CD1c-positive myeloid dendritic cell (primary cell): ENCODE measurements around the gene IRF1.
"Not testable (repeated sequence)": the region's sequence is repeated elsewhere in the genome, so short reads cannot be mapped to it uniquely, and the experiment has no call there.

ENCODE experiments used
- DNase-seq: peaks from one replicate; pipeline ENCODE4 v3.0.0-alpha.2; 2016; ENCODE audit errors: extremely low spot score

IRF1 gene

DNA sequence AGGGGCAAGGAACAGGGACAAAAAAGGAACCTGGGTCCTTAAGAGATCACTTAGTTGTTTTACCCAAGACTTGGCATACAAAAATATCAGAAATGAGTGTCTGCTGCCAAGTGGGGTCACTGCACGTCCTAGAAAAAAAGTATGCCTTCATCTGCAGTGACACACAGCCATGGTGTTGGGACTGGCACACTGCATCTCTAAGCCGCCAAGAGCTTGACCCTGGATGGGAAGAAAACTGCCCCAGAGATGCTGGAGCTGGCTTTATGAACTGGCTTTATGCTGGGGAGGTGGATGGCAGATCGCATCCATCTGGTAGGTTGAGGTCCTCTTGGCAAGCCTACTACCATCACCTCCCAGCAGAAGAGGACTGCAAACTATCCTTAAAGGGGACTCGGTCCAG lies 51.7 kb downstream of the IRF1 start:
- peak; percentile 26 for DNase-seq

DNA sequence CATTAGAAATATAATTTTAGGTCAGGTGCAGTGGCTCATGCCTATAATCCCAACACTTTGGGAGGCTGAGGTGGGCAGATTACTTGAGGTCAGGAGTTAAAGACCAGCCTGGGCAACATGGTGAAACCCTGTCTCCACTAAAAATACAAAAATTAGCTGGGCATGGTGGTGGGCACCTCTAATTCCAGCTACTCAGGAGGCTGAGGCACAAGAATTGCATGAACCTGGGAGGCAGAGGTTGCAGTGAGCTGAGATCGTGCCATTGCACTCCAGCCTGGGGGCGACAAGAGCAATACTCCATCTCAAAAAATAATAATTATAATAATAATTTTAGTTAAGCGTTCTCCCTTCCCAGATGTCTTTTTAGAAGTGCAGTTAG lies 52.3 kb downstream of the IRF1 start:
- DNase-seq = not testable (repeated sequence)

DNA sequence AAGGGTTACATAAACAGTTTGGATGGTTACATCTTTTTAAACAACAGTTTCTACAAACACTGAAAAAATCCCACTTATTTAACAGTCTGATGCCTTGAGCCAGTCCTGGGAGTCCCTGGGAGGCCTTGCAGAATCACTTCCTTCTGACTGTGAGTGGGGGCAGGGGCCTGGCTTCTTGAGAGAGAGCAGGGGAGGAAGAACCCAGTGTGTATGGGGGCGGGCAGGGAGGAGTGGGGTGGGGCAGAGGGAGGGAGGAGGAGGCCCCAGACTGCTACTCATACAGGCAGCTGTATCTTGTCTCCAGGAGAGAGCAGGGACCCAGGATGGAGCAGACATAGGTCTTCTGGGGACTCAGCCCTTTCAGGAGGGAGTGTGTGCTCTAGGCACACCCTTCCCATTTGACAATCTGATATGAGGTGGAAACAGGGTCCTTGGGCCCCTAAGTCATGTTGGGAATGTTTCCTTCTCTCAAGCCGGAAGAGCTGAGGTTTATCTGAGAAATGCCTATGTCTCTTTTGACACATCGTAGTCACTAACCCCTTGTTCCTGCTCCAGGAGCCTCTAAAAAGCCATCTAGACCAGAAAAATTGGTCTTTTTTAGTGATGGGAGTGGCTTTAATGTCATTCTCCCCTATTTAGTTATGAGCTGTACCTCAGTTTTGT lies 52.8 kb downstream of the IRF1 start:
- peak; percentile 90 for DNase-seq

DNA sequence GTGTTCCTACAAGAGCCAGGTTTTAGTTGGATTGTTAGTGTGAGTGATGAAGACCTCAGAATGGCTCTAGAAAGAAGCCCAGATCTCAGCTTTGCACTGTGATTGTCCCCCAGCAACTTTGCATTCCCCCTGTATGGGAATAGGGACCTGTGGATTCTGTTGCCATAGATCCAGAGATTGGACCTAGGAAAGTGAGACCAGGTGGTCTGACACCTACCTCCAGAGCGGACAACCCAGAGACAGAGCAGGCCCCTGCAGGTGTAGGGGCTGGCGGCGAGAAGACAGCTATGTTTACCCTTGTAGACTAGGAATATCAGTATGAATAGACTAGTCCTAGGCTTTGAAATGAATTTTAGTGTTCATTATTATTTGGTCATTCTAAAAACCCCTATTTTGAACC lies 53.6 kb downstream of the IRF1 start:
- DNase-seq = no peak

DNA sequence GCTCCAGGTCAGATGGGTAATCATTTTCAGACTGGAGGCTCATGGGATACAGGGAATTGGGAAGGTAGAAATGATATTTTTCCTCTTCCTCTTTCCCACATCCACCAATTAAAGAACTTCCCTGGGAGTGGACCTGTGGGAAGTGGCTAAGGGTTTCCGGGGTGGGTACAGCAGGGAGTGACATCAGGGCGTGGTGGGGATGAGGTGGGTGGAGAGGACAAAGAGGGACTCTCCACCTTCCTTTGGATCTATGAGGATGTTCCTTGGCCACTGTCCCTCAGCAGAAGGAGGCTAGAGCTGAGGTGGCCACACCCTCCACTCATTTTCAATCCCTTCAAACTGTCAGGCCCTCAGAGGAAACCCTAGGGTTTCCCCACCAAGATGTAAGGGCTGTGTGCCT lies 54.7 kb downstream of the IRF1 start:
- DNase-seq = peak; percentile 82

DNA sequence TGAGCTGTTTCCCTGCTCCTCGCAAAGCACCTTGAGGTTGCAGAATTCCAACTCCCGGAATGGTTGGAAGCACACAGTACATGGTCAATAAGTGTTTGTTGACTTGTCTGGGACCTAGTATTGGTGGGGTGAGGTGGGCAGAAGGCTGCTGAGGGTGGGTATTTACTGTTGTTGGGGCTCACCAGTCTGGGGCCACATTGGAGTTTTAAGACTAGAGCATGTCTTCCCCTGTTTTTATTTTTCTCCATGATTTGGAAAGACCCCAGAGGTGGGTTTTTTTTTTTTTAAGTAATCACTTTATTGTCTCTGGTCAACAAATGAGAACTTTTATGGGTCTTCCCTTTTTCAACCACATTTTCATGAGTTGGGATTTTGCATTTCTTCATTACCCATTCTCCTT lies 55.1 kb downstream of the IRF1 start:
- no peak for DNase-seq

DNA sequence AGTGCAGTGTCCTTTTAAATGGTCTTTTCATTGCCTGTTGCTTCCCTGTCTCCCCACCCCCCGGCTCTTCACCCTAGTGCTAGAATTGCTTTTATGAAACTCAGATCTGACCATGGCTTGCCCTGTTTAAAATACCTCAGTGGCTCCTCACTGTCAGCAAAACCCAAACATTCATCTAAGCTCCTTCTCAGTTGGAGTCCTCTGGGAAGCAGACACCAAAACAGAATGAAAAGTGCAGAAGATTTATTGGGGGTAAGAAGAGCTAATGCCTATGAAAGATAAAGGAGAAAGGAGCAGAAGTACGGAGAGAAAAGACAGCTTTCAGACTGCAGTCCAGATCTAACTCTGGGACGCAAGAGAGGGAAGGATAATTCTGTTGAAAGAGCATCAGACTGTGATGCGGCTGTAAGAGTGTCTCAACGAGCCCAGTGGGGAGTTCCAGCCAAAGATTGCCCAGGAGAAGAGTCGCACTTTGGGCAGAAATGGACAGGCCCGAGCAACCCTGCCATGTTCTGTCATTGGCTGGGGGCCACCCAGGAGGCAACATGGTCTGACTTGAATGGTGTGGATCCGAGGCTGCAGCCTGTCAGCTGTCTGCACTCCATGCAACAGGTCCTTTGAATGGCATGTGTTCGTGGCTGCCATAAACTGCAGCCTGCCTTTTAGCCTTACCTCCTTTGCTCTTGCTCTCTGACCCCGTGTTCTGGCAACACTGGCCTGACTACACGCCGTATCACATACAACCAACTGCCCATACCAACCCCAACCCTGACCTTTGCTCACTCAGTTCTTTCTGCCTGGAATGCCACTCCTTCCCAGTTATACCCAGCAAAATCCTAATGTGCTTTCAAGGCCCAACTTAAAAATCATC lies 55.9 kb downstream of the IRF1 start:
- no peak for DNase-seq

DNA sequence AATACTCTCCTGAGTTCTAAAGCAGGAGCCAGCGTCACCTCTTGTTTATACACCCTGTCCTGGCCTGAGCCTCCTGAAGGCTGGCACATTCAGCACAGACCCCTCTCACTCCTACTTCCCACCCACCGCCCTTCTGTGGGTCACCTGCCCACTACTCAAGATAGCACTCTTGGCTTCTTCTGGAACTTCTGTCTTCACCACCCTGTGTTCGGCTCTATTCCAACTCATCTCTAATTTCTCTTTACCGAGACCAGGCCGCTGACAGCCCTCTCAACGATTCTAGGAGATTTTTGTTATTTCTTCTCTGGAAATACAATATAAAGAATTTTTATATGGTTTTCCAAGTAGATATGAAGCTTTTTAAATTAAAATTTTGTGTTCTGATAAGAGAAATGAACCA lies 57.4 kb downstream of the IRF1 start:
- no peak for DNase-seq

DNA sequence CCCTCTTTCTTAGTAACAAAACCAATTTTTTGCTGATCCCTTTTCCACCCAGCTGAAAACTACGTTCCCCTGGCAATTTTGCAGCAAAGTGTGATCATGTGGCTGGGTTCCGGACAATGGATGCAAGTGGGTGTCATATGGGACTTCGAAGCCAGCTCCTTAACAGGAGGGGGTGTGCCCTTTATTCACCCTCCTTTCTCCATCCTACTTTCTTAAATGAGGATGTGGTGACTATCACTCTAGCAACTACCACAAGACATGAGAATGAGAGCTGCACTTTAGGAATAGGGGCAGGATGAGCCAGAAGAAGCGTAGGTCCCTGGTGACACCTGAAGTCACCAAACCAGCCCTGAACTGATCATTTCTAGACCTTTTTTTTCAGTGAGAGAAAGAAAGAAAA lies 58.9 kb downstream of the IRF1 start:
- DNase-seq = peak; percentile 42
